GM12872 (cell line): ENCODE measurements around the gene APOC3.

Experiments
- TF ChIP-seq, protein P1 (sequence below): IDR thresholded peaks from 3 replicates; pipeline ENCODE4 v1.5.1; 2011; ENCODE audit warnings: low read depth, mild to moderate bottlenecking, low read length, moderate library complexity; ENCODE audit not compliant: insufficient read depth

The APOC3 gene

DNA sequence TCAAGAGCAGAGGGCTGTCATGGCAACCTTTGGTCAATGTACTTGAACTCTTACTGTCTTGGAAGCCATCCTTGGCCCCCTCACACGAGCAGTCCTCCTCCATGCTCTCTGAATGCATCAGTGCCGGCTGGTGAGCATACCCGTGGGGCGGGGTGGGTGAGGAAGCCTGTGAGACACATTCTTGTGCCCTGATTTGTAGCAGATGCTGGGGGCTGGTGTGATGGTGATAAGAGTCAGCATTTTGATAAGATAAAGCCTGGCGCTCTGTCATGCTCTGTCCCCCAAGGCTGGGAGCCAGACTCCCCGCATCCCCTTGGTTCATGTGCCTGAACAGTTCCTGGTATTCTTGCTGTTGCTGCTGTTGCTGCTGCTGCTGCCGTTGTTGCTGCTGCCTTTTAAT is 28.2 kb downstream of the APOC3 start:
- TF ChIP-seq, protein P1, sequence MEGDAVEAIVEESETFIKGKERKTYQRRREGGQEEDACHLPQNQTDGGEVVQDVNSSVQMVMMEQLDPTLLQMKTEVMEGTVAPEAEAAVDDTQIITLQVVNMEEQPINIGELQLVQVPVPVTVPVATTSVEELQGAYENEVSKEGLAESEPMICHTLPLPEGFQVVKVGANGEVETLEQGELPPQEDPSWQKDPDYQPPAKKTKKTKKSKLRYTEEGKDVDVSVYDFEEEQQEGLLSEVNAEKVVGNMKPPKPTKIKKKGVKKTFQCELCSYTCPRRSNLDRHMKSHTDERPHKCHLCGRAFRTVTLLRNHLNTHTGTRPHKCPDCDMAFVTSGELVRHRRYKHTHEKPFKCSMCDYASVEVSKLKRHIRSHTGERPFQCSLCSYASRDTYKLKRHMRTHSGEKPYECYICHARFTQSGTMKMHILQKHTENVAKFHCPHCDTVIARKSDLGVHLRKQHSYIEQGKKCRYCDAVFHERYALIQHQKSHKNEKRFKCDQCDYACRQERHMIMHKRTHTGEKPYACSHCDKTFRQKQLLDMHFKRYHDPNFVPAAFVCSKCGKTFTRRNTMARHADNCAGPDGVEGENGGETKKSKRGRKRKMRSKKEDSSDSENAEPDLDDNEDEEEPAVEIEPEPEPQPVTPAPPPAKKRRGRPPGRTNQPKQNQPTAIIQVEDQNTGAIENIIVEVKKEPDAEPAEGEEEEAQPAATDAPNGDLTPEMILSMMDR = no peak

DNA sequence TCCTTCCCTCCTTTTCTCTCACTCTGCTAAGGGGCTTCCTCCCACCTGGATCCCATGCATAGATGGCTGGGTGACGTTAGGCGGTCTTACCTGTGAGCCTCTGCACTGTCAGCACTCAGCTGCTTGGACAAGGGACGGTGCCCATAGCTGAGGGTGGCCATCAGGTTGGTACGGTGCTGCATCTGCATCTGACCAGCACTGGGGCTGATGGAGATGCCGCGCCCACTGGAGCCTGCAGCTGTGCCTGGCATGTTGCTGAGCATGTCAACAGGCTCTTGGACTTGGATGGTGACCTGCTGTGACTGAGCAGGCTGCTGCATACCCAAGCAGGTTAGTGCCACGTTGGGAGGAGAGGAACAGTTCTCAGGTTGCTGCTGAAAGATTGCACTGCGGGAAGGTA is 29.5 kb downstream of the APOC3 start:
- TF ChIP-seq, protein P1 = no peak

DNA sequence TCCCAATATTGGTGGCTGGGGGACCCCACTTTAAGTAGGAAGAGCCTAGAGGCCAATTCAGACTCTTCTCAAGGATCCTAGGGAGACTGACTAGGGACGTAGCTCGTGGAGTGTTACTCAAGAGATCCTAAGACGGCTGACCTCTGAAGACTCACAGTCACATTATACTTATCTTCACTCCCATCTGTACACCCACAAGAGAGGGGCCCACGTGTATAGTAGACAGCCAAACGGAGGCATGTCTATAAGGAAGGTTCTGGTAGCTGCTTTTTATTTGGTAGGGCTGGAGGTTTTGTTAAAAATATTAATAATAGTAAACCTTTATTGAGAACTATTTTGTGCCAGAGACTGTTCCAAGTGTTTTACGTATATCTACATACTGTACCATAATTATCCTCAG is 30.6 kb downstream of the APOC3 start:
- TF ChIP-seq, protein P1 = no peak

DNA sequence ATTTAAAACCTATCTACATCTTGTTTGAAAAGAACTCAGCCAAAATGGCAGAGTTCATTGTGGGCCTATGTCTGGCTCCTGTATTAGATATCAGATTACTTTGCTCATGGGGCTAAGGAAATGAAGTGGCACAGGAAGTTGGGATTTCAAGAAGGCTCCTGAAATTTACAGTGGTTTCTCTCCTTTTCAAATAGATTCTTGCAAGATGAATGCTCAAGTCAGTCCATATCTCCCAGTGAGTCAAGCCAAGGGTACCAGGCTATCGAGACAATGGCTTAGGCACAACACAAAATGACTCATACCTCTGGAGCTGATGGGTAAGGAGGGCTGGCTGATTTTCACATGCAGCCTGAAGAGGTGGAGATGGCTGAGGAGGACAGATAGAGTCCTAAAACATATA is 31.8 kb downstream of the APOC3 start:
- TF ChIP-seq, protein P1 = no peak

DNA sequence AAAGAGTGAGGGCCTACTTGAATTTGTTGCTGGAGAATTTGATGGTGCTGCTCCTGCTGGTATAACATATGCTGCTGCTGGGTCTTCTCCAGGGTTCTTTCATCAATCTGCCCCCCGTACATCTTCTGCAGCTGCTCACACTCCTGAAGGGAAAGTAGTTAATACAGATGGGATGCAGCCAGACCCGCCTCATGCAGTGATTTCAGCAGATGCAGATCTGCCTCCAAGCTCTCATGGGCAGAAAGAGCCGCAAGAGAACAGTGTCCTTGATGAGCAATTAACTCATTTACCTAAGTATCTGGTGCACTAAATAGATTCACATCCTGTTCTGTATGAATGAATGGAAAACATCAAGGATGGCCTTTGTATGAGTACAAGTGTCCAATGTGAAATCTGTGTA is 32.5 kb downstream of the APOC3 start:
- TF ChIP-seq, protein P1 = no peak

DNA sequence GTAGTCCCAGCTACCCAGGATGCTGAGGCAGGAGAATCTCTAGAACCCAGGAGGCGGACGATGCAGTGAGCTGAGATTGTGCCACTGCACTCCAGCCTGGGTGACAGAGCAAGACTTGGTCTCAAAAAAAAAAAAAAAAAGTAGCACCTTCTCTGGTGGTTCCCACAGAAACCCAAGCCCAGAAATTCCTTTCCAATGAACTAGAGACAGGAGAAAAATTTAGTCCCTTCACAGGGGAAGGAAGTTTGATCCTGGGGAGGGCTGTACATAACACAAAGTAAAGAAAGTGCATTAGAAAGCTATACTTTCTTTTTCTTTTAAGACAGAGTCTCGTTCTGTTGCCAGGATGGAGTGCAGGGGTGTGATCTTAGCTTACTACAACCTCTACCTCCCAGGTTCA is 33.2 kb downstream of the APOC3 start:
- TF ChIP-seq, protein P1 = no peak

DNA sequence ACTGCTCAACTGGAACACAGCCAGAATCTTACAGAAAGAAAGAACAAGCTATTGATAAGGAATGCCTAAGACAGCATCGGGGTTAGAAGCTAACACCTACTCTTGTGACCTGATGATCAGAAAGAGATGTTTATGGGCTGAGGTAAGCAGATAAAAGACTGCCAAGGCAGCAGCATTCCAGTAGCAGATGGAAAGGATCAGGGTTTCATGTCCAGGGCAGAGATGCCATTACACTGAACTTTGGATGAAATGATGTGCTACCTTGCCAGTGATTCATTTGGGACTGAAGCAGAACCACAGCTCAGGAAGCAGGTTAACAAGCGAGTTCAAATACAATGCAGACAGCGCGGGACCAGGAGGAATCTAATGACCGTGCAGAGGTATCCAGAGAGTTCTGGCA is 34.8 kb downstream of the APOC3 start:
- TF ChIP-seq, protein P1 = no peak

DNA sequence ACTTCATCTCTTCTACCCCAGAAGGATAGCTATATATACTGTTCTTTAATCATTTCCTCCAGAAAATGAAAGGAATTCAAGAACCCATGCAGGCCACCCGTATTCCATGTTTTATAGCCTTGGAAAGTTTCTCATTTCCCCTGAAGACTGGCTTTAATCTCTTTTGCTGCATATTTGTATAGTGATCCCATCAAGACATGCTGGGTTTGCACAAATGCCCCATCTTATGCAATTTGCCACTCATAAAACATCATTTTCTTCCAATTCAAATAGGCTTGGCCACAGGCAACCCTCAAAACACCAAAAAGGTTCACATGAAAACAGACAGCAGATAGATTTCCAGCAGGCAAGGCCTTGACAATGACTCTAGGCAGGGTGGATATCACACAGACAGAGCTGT is 36.0 kb downstream of the APOC3 start:
- TF ChIP-seq, protein P1 = no peak
